Measurements from ENCODE around the gene ZNF467.

ZNF467 gene

GRCh38 chr7:149724661-149725425 lies 48.5 kb downstream of the ZNF467 start:
- no peak for DNase-seq

GRCh38 chr7:149723795-149724495 lies 49.4 kb downstream of the ZNF467 start:
- DNase-seq: no peak

GRCh38 chr7:149723082-149723767 lies 50.2 kb downstream of the ZNF467 start:
- DNase-seq: no peak

- DNase-seq: no peak
Observed at GRCh38 chr7:149722356-149722957, 50.9 kb downstream of the ZNF467 start.

GRCh38 chr7:149721084-149721601 lies 52.2 kb downstream of the ZNF467 start:
- DNase-seq: no peak

GRCh38 chr7:149720372-149721083 lies 52.9 kb downstream of the ZNF467 start:
- DNase-seq: no peak

- DNase-seq: no peak
Observed at GRCh38 chr7:149719912-149720335, 53.5 kb downstream of the ZNF467 start.

- DNase-seq: no peak
Observed at GRCh38 chr7:149719050-149719899, 54.1 kb downstream of the ZNF467 start.

GRCh38 chr7:149718730-149719049 lies 54.7 kb downstream of the ZNF467 start:
- DNase-seq: no peak

- DNase-seq: no peak
Observed at GRCh38 chr7:149717481-149717880, 55.9 kb downstream of the ZNF467 start.

- no peak for DNase-seq
Observed at GRCh38 chr7:149716932-149717307, 56.5 kb downstream of the ZNF467 start.

- no peak for DNase-seq
Observed at GRCh38 chr7:149716007-149716931, 57.1 kb downstream of the ZNF467 start.

- DNase-seq: no peak
Observed at GRCh38 chr7:149715476-149715875, 57.9 kb downstream of the ZNF467 start.

GRCh38 chr7:149714910-149715471 lies 58.4 kb downstream of the ZNF467 start:
- DNase-seq: no peak

Measured in T1000 (cell line).